Activated CD8-positive, alpha-beta memory T cell treated with anti-CD3 and anti-CD28 coated beads, Interleukin-2, amount 50 U/mL, for 24 hours (primary cell): ENCODE results near the gene DCAF12.

Experiments
- DNase-seq: peaks from one replicate; pipeline ENCODE4 v3.0.0-alpha.2; 2020; ENCODE audit errors: extremely low read depth

DCAF12 gene

DNA sequence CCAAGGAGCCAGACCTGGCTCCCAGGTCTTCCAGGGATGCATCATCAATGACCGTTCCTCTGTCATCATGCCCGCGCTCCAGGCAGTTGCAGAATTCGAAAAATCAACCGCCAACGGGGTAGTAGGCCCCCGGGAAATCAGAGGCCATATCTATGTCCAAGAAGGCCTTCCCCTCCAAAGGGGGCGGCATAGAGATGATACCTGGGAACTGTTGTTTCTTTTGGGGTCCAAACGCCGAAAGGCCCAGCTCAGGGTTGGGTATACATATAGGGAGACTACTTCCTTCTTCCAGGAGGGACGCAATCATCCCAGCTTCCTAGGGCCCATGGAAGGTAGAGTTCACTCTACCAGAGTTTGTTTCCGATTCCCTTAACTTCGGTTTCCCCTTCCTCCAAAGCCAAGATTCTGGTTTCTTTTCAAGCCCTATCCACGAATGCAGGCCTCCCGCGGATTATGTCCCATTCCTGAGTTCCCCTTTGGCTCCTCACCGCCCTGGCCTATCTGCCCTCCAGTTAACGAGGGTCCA, 754 bp downstream of the DCAF12 start:
- no peak for DNase-seq

DNA sequence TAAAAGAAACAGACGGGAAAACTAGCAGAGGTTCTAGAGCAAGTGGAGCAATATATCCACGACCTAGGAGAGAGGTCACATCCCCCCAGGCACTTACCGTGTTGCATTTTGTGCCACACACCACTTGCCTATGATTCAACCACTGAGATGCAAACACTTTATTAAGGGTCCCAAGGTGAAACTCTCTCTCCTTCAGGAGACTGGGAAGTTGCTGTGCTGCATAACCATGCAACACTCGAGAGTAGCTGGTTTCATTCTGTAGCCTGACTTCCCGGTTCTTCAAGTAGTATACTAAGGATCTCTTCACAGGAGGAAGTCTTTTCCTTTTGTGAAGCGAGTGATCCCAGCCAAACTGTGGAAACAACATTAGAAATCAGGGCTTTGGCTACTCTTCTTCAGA, 1.6 kb downstream of the DCAF12 start:
- no peak for DNase-seq

- no peak for DNase-seq
These were observed 2.4 kb downstream of the DCAF12 start for GRCh38 chr9:34124099-34124498.

GRCh38 chr9:34123682-34124081, 2.8 kb downstream of the DCAF12 start:
- DNase-seq: no peak

DNA sequence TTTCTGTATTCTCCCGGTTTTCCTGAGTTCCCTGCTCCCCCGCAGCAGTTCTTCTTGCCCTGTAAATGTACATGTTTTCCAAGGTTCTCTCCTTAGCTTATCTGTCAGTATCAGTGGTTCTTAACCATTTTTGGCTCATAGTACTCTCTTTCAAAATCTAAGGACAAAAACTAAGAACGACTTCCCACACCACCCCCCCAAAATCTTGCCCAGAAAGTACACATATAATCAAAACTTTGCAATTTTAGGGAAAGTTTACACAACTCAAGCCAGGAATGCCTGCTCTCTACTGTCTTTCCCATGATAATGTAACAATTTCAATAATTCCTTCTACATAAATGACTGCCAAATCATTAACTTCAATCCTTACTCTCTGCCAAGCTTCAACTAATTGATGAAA, 4.5 kb downstream of the DCAF12 start:
- no peak for DNase-seq

GRCh38 chr9:34119713-34120112, 6.8 kb downstream of the DCAF12 start:
- no peak for DNase-seq

DNA sequence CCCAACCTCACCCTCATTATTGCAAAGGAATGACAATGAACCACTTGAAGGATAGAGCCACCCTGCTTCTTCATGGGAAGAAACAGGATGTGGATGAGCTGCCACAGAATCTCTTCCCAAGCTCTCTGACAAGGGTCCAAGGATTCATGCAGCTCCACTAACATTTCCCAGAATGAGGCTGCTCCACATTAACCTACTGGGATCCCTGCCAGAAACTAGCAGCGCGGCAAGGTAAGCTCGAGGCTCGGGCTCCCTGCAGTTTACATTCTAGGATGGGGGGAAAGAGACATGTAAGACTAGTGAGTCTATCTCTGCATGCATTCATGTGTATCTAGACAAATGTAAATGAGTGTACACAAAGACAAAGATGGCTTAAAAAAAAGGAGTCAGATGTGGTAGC, 12.1 kb downstream of the DCAF12 start:
- DNase-seq: no peak

GRCh38 chr9:34106110-34106509, 20.4 kb downstream of the DCAF12 start:
- no peak for DNase-seq

DNA sequence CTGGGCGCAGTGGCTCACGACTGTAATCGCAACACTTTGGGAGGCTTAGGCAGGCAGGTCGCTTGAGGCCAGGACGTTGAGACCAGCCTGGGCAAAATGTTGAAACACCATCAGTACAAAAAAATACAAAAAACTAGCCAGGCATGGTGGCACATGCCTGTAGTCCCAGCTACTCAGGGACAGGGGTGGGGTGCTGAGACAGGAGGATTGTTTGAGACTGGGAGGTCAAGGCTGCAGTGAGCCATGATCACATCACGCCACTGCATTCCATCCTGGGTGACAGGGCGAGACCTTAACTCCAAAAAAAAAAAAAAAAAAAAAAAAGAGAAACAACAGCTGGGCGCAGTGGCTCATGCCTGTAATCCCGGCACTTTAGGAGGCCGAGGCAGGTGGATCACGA, 23.7 kb downstream of the DCAF12 start:
- no peak for DNase-seq

- DNase-seq: no peak
These were observed 28.2 kb downstream of the DCAF12 start for GRCh38 chr9:34098307-34098706.

GRCh38 chr9:34097865-34098264, 28.6 kb downstream of the DCAF12 start:
- no peak for DNase-seq

DNA sequence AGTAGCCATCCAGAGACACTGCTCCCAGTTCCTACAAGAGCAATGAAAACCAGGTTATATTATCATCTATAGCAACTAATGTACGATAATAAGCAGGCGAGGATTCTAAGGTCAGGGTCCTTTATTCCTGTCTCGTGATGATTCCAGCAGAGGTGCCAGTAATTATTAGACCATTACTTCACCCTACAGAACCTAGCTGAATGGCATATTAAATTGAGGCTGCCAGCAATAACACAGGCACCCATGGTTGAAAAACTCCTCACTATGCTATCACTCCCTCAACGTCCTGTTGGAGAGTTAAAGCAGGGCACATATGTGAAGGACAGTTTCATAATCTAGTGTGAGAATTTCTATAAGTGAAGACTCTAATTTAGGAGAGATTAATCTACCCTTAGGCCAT, 29.7 kb downstream of the DCAF12 start:
- no peak for DNase-seq

- DNase-seq: no peak
These were observed 32.9 kb downstream of the DCAF12 start for GRCh38 chr9:34093578-34093977.

- DNase-seq: no peak
These were observed 37.2 kb downstream of the DCAF12 start for GRCh38 chr9:34089311-34089710.

DNA sequence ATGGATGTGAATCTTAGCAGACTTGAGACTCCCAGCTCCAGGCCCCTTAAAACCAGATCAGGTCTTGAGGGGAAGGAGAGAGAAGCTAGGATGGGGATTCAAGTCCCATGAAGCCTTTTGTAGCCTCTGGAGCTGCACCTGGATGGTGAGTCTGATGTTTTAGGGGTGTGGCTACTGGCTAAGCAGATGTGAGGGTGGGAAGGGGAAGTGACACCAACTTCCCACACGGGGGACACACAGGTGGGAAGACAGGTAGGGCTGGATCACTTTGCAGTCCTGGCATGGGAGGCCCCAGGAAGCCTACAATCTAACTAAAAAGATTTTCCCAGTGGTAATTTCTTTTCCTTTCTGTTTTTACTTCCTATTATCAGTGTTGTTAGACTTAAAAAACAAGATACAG, 39.1 kb downstream of the DCAF12 start:
- no peak for DNase-seq

DNA sequence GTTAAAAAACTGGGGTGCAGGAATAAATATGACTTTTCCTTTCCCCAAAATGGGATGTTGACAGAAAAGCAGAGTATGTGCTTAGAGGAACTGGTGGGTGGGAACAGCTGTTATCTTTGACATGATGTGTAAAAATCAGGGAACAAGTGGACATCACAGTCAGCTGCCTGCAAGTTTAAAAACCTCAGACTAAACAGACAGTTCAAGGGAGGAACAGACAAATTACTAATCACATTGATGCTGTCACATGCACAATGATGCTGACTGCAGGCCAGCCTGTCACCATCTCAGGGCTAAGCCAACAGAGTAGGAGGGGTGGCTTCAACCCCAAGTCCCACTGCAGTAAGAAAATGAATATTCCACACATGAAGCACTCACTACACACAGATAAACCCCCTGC, 39.6 kb downstream of the DCAF12 start:
- no peak for DNase-seq

- DNase-seq: no peak
These were observed 40.7 kb downstream of the DCAF12 start for GRCh38 chr9:34085581-34086500.

- DNase-seq: no peak
These were observed 41.9 kb downstream of the DCAF12 start for GRCh38 chr9:34084562-34084961.

DNA sequence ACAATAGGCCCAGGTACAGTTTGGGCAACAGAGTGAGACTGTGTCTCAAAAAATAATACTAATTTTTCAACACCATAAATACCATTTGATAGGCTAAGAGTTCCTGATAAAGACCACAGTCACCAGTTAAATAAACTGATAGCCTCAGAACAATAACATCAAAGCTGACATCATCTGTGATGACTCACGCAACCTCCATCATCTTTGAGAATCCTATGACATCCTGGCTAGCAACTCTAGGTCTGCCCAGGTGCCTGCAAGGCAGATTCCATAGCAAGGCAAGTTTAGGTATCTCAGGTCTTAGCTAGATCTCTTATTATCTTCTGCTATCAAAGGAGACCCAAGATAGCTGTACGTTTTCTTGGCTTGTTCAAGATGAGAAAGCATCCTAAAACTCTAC, 47.3 kb downstream of the DCAF12 start:
- DNase-seq: no peak

DNA sequence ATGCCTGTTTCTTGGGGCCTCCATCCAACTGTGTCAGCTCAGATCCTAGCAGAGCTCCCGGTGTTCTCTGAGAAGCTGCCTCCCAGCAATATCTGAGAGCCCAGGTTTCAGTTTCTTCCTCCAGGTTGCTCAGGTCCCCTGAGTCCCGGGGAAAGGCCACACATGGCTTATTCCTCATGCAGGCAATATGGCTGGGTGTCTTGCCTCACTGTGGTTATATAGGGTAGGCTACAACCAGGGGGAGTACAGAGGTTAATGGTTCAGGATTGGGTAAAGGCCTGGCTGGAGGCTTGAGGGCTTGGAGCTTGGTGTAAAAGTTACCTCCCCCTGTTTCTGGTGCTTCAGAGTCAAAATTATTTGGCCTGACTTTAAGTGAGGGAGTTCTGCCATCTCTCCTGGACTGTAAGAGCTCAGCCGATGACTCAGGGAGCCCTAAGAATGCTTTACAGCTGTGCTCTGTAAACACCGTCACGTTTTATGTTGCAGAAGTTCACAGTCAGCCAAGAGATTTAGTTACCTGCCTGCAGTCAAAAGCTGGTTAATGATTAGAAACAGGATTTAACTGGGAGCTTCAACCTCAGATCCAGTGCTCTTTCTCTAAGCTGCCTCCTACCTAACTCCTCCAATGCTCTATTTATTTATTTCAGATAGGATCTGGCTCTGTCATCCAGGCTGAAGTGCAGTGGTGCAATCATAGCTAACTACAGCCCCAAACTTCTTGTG, 53.5 kb downstream of the DCAF12 start:
- no peak for DNase-seq

- DNase-seq: no peak
These were observed 54.1 kb downstream of the DCAF12 start for GRCh38 chr9:34072410-34072809.

DNA sequence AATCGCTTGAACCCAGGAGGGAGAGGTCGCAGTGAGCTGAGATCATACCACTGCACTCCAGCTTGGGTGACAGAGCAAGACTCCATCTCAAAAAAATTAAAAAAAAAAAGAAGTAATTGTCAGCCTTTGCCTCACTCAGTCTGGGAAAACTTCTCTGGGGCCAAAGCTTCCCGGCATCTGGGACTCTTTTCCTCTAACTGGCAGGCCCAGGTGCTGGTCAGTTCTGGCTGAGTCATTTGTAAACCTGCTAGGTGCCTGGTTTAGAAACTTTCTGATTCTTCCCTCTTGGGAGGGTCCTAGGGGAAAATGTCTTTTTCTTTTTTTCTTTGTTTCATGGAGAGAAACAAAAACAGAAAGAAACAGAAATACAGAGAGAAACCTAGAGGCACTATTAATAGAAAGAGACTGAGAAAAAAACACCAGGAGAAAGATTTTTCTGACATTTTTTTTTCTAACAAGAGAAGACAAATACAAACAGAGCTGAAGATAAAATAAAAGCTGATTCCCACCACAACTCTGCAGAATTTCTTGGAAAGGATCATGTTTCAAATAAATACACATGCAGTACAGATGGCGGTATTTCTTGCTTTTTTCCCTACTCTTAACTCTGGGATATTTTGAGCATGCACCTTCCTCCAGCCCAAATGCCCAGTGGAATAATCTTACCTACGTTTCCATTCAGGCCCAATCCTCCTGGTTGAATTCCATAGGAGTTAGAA, 55.7 kb downstream of the DCAF12 start:
- DNase-seq: no peak
